ENCODE measurements around the gene C19orf53.
A peak's percentile ranks its signal among the peaks of the same experiment; 100 is the strongest.

C19orf53 gene

GRCh38 chr19:13808856-13809255 lies 34.6 kb downstream of the C19orf53 start:
- peak overlapping the region; percentile 11; the same call in 1 of the 2 replicates for H3K27ac ChIP-seq
- POLR2A ChIA-PET (ENCODE audit: low non-redundant PET) = interaction anchor here (0.6 kb wide), 1 partner anchor 54 kb away, joined by 4 read pairs; no protein-coding TSS in a partner anchor
- TF ChIP-seq CTCF (conservative IDR thresholded peaks at IDR 0.05; ENCODE audit: low read depth) = no peak
- DNase-seq (ENCODE audit: low spot score) = no peak
- CTCF ChIA-PET = no interaction called here

- ChIA-PET CTCF (interaction anchor here (0.6 kb wide), 1 partner anchor 27 kb away, joined by 4 read pairs; no protein-coding TSS in a partner anchor), POLR2A (ENCODE audit: low non-redundant PET) (no interaction called here)
- peak overlapping the region; percentile 4; the same call in 1 of the 2 replicates for H3K27ac ChIP-seq
- no peak for DNase-seq (ENCODE audit: low spot score)
- TF ChIP-seq CTCF (conservative IDR thresholded peaks at IDR 0.05; ENCODE audit: low read depth) = no peak
Observed at GRCh38 chr19:13812544-13812943, 38.3 kb downstream of the C19orf53 start.

- CTCF ChIA-PET = interaction anchor here (0.6 kb wide), 1 partner anchor 15 kb away, joined by 3 read pairs; no protein-coding TSS in a partner anchor
- POLR2A ChIA-PET (ENCODE audit: low non-redundant PET) = no interaction called here
- TF ChIP-seq CTCF (conservative IDR thresholded peaks at IDR 0.05; ENCODE audit: low read depth) = no peak
Observed at GRCh38 chr19:13813147-13813546, 38.9 kb downstream of the C19orf53 start.

GRCh38 chr19:13814550-13814949 lies 40.3 kb downstream of the C19orf53 start:
- ChIA-PET POLR2A (ENCODE audit: low non-redundant PET) (no interaction called here), CTCF (no interaction called here)
- DNase-seq (ENCODE audit: low spot score) = no peak
- TF ChIP-seq CTCF (conservative IDR thresholded peaks at IDR 0.05; ENCODE audit: low read depth) = no peak
- H3K27ac ChIP-seq = peak overlapping the region; percentile 13; the same call in 1 of the 2 replicates

More at GRCh38 chr19:13813147-13813546, 38.9 kb downstream of the C19orf53 start:
- peak overlapping the region; percentile 4; the same call in 1 of the 2 replicates for H3K27ac ChIP-seq
- DNase-seq (ENCODE audit: low spot score) = no peak

GRCh38 chr19:13817018-13817614 lies 42.9 kb downstream of the C19orf53 start:
- CTCF ChIA-PET = no interaction called here
- peak overlapping the region; percentile 4; the same call in 1 of the 2 replicates for H3K27ac ChIP-seq
- DNase-seq (ENCODE audit: low spot score) = no peak
- POLR2A ChIA-PET (ENCODE audit: low non-redundant PET) = no interaction called here
- TF ChIP-seq CTCF (conservative IDR thresholded peaks at IDR 0.05; ENCODE audit: low read depth) = no peak

GRCh38 chr19:13817615-13818371 lies 43.5 kb downstream of the C19orf53 start:
- ChIA-PET CTCF (no interaction called here), POLR2A (ENCODE audit: low non-redundant PET) (no interaction called here)
- TF ChIP-seq CTCF (conservative IDR thresholded peaks at IDR 0.05; ENCODE audit: low read depth) = no peak
- H3K27ac ChIP-seq = peak overlapping the region; percentile 4; the same call in 1 of the 2 replicates
- no peak for DNase-seq (ENCODE audit: low spot score)

All from RWPE1 (cell line).